LHCN-M2 (cell line): ENCODE results near the gene CYP3A7. TPM values are rescaled to one million over a fixed set of nuclear protein-coding genes. Genes with fewer than 3 reads are reported as not detected.
"Not testable (repeated sequence)": the region's sequence is repeated elsewhere in the genome, so short reads cannot be mapped to it uniquely, and the experiment has no call there.

Source experiments
- DNase-seq: peaks from one replicate; pipeline ENCODE4 v3.0.0-alpha.2; 2012; ENCODE audit warnings: low read depth
- polyA plus RNA-seq: library from polyadenylated mRNA; unstranded; fragments of >200 nt; gene quantifications from one replicate; pipeline ENCODE4 v1.2.1, GENCODE V29; 2012; ENCODE audit warnings: missing spikeins
- total RNA-seq: library from RNA; depleted of rRNA; stranded (reverse); fragments of >200 nt; gene quantifications from 2 replicates; pipeline ENCODE4 v1.2.3, GENCODE V29; 2014; rRNA removed

CYP3A7 gene
- total RNA-seq: 0.06 TPM in 1 of 2 replicates, not detected in the other
- not detected for polyA plus RNA-seq

DNA sequence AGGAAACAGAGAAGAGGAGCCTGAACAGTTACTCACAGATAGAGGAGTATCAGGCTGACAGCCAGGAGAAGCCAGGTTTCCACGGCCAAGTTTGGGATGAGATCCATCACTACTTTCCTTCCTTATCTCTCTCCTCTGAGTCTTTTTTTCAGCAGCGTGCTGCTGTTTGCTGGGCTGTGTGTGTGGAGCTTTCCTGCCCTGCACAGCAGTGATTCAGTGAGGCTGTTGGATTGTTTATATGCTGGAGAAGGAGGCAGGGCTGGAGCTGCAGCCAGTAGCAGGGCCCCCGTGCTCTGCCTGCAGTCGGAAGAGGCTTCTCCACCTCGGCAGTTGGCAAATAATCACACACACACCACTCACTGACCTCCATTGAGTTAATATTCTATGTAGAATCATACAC lies at the start of gene CYP3A7:
Gene CYP3A7 (minus strand): TSS at position 210 of the 400 bp plus-strand sequence. CDS start 103 bp downstream, at position 107.
- no peak for DNase-seq

DNA sequence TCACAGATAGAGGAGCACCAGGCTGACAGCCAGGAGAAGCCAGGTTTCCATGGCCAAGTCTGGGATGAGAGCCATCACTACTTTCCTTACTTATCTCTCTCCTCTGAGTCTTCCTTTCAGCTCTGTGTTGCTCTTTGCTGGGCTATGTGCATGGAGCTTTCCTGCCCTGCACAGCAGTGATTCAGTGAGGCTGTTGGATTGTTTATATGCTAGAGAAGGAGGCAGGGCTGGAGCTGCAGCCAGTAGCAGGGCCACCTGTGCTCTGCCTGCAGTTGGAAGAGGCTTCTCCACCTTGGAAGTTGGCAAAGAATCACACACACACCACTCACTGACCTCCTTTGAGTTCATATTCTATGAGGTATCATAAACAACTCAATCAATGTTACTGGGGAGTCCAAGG lies 49.0 kb upstream of the CYP3A7 start, which contains the start of gene CYP3A4:
Gene CYP3A4 (minus strand): TSS at position 178 of the 400 bp plus-strand sequence. CDS start 103 bp downstream, at position 75.
- DNase-seq: no peak

DNA sequence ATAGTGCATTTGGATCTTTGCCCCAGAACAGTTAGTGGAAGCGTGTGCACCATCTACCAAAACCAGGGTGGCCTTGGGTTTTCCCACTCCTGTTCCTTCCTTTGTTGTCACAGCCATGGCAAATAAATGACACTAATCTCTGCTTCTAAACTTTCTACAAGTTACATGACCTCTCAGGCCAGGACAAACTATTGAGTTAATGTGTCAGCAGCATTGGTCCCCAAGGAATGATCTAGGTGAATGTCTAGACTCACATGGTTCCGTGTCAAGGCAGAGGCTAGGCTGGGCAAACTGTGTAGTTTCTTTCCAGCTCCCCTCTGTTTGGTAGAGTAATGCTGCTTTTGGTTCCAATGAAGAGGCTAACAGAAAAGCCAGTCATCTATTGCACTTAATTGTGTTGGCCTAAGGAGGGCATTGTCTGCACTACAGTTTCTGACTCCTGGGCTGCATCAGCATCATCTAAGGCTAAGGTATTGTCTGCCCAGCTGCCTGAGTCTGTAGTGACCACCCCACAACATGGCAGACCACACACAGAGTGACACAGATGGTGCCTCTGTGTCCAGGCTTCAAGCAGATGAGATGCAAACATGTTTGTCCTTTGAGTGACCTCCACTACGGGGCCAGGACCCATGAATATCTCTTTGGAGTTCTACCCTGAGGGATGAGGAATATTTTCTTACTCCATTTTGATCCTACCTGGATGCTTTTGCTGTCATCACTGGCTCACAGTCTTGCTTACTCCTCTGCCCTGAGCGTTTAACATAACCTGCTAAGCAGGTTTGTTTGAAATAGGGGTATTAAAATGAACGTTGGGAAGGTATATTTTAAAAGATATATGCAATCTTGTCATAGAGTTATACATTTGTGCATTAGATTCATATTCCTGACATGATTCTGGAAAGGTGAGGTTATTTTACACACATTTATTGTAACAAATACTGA lies 47.3 kb upstream of the CYP3A7 start:
- DNase-seq: no peak

DNA sequence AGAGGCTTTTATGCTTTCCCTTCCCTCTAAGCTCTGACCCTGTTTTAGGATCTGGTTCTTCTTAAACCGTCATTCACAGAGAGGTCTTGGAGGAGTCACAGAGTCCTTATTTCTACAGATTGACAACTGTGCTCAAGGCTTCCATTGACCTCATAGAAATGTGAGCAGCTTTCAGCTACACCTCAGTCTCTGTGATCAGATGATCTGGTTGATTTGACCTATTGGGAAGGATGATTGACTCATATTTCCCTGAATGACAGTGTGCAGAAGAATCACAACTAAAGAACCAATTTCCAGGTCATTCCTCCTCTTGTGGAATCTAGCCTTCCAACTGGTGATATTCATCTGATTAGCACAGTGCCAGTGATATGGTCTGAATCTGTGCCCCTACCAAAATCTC lies 45.6 kb upstream of the CYP3A7 start:
- no peak for DNase-seq

DNA sequence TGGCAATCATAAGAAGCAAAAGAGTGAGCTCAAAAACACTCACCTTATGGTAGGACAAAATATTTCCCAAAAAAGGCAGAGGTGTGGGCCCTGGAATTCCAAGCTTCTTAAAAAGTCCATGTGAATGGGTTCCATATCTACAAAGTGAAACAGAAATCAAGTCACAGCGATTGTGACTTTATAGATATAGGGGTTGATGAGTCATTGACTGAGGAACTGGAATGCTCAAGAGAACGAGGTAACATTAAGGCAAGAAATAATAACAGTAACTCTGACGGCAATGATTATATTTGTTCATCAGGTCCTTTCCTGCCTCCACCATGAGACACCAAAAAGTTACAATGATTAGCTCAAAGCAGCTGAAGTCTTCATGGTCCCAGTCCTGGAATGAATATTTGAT lies 45.0 kb upstream of the CYP3A7 start:
- DNase-seq: no peak

DNA sequence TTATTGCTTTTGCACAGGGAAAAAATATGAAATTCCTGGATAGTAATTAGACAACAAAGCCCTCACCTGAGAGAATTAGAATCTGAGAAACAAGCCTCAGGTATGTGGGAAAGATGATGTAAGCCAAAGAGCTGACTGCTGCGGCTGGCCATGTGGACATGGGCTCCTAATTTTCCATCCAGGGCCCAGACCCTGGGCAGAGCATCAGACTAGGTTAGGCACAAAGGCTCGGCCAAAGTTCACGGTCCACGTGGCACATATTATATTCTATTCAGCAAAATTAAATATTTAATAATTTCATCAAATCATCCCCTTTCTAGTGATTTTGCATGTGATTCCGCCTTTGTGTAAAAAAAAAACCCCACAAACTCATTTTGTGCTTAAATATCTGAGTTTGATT lies 43.9 kb upstream of the CYP3A7 start:
- no peak for DNase-seq

DNA sequence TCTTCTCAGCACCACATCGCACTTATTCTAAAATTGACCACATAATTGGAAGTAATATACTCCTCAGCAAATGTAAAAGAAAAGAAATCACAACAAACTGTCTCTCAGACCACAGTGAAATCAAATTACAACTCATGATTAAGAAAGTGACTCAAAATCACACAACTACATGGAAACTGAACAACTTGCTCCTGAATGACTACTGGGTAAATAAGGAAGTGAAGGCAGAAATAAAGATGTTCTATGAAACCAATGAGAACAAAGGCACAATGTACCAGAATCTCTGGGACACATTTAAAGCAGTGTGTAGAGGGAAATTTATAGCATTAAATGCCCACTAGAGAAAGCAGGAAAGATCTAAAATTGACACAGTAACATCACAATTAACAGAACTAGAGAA lies 38.4 kb upstream of the CYP3A7 start:
- not testable (repeated sequence) for DNase-seq

DNA sequence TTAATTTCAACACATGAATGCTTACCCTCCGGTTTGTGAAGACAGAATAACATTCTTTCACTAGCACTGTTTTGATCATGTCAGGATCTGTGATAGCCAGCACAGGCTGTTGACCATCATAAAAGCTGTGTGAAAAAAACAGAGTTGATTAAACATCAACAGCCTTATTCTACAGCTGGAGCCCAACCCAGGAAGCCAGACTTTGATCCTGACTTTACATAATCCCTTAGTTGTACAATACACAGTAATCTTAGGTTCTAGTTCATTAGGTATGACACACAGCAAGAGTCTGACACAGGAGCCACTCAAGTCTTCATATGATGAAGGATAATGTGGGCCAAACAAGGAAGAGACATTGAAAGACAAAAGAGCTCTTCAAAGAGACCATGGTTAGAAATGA lies 37.6 kb upstream of the CYP3A7 start:
- no peak for DNase-seq

DNA sequence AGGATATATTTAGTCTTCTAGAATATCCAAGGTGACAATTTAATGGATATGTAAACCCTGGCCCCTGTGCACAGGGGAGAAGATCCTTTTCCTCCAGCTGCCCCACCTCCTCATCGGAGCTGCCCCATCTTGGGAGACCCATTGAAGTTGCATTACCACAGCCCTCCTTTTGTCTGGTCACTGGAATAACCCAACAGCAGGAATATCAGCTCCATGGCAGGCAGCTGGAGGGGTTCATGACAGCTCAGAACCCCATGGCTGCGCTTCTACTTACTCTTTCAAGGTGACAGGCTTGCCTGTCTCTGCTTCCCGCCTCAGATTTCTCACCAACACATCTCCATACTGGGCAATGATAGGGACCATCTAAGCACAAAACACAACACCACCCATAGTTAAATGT lies 34.5 kb upstream of the CYP3A7 start:
- not testable (repeated sequence) for DNase-seq

DNA sequence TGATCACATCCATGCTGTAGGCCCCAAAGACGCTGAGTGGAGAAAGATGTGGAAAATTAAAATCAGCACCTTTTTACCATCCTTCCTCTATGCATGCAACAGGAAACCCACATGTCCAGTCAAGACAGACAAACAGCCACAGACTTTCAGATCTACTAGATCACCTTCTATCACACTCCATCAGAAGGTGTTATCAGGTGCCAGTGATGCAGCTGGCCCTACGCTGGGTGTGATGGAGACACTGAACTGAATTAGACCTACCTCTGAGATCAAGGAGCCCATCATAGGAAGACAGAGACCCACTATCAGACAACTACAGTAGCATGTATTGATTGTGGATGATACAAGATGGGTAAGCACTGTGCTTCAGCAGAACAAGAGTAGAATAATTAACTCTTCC lies 33.5 kb upstream of the CYP3A7 start:
- no peak for DNase-seq

DNA sequence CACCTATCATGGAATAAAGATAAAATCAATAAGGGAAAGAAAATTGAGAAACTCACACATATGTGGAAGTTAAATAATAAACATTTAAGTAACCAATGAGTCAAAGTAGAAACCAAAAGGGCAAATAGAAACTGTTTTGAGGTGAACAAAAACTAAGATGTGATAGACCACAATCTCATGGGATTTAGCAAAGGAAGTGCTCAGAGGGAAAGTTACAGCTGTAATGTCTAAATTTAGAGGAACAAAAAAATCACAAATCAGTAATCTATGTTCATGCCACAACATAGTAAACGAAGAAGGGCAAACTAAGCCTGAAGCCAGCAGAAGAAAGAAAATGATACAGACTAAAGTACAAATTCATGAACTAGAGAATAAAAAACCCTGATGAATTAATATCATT lies 32.7 kb upstream of the CYP3A7 start:
- DNase-seq: no peak

DNA sequence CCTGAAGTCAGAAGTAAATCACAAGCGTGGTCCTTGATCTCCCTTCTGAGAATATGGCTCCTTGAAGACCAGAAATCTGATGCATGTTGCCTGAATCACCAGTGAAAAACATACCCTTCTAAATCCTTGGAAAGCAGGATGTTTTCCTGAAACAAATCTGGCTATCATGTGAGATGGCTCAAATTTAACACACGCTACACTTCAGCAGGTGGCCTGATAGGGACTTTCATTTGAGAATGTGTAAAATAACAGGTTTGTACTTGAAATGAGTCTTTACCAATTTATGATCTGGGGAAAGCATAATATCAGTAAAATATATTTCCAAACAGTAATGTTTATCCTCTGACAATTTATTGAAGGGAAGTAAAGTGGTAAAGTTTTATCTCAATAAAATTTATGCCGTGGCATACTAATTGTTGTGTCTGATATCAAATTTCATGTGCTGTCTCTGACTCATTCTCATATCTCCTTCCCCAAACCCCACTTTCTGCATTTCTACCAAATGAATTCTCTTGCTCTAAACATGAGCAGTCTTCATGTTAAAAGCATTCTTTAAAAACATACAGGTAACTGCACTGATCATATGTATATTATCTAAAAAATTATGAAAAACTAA lies 31.6 kb upstream of the CYP3A7 start:
- DNase-seq: peak; percentile 58

DNA sequence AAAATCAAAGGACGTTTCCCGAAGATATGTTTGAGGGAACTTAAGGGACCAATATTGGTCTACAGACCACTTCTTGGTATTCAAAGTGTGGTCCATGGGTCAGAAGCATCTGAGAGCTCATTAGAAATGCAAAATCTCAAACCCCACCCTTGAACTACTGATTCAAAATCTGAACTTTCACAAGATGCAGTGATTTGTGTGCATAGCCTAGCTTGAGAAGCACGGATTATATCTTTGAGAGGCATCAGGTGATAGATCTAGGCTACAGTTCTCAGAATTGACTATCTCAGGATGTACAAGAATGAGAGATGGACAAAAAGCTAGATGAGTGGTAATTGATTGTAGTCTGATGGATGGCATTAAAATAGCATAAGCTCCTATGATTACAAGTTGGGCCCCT lies 29.5 kb upstream of the CYP3A7 start:
- no peak for DNase-seq

DNA sequence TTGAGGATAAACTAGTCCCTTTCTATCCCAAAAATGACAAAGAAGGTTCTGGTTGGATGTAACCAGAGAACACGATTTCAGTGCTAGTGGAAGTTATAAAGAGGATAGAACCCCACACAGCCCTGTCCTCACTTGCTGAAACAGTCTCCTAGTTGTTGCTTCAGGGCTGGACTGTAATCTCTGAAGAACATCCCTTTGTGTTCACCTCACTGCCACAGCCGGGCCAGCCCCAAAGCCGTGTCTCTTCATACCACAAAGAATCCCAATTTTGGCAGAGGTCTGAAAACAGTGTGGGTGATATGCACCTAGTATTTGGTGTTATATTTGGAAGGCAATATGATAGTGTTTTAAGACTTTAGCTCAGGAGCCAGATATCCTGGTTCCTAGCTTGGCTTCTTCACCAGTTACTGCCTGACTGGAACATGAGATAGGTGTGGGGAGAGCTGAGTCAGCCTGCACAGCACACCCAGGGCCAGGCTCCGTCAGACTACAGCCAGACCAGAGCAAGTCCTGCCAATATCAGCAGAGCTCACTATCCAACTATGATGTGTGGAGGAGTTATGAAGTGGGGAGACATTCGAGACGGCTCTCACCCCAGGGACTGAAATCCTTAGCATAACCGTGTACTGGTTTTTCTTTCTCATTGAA lies 27.8 kb upstream of the CYP3A7 start:
- peak; percentile 95 for DNase-seq

DNA sequence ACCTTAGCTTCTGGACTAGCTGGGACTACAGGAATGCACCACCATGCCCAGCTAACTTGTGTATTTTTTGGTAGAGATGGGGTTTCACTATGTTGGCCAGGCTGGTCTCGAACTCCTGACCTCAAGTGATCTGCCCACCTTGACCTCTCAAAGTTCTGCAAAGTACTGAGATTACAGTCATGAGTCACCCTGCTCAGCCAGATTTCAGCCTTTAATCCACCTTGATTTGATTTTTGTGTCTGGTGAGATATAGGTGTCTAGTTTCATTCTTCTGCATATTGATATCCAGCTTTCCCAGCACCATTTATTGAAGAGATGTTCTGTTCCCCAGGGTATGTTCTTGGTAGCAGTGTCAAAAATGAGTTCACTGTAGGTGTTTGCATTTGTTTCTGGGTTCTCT lies 20.1 kb upstream of the CYP3A7 start:
- DNase-seq: no peak

DNA sequence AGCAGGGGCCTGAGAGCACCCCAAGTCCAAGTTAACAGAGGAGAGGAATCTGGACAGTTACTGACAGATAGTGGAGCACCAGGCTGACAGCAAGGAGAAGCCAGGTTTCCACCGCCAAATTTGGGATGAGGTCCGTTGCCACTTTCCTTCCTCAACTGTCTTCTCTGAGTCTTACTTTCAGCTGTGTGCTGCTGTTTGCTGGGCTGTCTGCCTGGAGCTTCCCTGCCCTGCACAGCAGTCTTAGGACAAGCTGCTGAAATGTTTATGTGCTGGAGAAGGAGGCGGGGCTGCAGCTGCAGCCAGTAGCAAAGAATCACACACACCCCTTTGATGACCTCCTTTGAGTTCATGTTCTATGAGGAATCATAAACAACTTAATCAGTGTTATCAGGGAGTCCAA lies 17.4 kb upstream of the CYP3A7 start:
- DNase-seq: no peak

DNA sequence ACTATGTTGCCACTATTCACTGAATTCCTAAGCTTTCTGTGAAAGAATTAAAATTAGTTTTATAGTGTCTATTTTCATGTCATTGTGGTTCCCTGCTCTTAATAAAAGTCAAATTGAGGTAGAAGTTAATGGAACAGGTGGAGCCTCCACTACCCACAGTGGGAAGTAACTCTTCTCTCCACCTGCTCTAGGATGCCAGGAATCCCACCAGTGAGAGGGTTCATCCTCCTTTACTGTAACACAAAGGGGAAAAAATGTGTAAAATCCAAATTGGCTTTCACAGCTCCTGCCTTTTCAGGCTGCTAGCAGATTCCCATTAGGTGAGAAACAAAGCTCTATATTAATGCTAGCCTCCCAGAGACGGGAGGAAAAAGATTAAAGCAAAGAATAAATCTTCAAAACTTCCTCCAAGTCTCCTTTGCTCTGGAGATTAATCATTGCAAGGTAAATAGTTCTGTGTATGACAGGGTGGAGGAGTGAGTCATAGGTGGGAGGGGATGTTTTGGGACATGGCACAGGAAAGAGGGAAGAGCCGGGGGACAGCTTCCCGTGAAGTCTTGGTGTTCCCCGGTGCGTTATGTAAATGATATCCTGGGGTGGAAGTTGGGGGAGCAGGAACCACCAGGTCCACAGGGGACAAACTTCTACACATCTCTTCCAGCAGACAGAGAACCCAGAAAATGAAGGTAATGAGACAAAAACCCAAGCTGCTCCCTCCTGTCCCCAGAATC lies 16.5 kb upstream of the CYP3A7 start:
- not testable (repeated sequence) for DNase-seq

DNA sequence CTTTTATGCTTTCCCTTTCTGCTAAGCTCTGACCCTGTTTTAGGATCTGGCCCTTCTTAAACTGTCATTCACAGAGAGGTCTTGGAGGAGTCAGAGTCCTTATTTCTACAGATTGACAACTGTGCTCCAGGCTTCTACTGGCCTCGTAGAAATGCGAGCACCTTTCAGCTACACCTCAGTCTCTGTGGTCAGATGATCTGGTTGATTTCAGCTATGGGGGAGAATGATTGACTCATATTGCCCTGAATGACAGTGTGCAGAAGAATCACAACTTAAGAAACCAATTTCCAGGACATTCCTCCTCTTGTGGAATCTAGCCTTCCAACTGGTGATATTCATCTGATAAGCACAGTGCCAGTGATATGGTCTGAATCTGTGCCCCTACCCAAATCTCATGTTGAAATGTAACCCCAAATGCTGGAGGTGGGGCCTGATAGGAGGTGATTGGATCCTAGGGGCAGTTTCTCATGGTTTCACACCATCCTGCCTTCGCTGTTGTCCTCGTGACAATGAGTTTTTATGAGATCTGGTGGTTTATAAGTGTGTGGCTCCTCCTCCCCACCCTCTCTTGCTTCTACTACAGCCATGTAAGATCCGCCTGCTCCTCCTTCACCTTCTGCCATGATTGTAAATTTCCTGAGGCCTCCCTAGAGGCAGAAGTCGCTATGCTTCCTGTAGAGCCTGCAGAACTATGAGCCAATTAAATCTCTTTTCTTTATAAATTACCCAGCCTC lies 14.0 kb upstream of the CYP3A7 start:
- DNase-seq: no peak

DNA sequence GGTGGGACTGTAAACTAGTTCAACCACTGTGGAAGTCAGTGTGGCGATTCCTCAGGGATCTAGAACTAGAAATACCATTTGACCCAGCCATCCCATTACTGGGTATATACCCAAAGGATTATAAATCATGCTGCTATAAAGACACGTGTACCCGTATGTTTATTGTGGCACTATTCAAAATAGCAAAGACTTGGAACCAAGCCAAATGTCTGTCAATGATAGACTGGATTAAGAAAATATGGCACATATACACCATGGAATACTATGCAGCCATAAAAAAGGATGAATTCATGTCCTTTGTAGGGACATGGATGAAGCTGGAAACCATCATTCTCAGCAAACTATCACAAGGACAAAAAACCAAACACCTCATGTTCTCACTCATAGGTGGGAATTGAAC lies 11.9 kb upstream of the CYP3A7 start:
- DNase-seq: not testable (repeated sequence)

DNA sequence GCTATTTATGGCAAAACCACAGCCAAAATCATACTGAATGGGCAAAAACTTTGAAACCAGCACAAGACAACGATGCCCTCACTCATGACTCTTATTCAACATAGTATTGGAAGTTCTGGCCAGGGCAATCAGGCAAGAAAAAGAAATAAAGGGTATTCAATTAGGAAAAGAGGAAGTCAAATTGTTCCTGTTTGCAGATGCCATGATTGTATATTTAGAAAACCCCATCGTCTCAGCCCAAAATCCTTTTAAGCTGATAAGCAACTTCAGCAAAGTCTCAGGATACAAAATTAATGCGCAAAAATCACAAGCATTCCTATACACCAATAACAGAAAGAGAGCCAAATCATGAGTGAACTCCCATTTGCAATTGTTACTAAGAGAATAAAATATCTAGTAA lies 10.4 kb upstream of the CYP3A7 start:
- not testable (repeated sequence) for DNase-seq
